Measurements from ENCODE around the gene PLPPR2. TPM values are rescaled to one million over a fixed set of nuclear protein-coding genes. Genes with fewer than 3 reads are reported as not detected.
A peak's percentile ranks its signal among the peaks of the same experiment; 100 is the strongest.
"Not testable (repeated sequence)": the region's sequence is repeated elsewhere in the genome, so short reads cannot be mapped to it uniquely, and the experiment has no call there.

The PLPPR2 gene
- total RNA-seq, 1 donor, result 8.1 TPM

DNA sequence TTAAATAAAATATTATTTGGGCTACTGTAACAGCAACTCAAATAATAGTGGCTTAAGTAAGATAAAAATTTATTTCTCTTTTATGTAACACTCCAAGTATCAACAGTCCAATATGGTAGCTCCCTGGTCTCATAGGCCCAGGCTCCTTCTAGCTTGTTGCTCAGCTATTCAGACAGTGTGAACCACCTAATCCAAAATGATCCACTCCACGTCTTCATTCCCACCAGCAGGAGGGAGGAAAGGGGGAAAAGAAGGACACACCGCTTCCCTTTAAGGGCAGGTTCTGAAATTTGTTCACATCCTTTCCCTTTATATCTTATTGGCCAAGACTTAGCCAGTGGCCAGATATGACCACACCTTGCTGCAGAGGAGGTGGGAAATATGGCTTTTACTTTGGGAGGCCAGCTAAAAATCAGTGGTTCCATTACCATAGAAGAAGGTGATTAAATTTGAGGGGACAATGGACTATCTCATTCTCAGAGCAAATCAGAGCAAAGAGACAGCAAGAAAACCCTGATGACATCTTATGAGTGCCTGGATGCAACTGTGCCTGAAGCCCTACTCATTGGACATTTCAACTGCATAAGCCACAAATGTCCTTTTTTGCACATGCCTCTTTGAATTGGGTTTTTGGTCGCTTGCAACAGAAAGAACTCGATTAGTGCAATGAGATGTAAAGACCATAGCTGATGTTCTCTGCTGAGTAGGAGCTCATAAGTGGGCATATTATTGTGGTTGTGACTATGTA lies 35.9 kb downstream of the PLPPR2 start:
- DNase-seq (ENCODE audit: low read depth in 2 of 3, low spot score in 2 of 3), result no peak

DNA sequence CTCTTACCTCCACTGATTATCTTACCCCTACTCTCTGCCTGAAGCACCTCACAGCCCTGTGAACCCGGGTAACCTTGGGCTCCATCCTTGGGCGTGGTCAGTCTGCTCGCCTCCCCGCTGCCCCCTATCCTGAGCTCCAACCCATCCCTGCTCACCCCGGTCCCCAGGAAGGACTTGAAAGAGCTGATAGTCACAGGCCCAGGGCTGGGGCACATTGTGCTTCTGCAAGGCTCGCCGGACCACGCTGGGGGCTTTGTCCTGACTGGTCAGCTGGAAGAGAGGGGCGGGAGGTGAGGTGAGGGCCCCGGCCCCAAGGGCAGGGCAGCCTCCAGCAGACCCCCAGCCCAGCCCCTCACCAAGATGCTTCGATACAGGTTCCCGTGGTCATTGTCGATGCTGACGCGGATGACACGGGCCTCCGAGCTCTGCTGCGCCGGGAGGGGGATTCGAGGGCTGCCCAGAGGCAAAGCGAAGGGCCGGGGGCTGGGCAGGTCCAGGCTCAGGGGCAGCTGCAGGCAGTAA lies 41.9 kb downstream of the PLPPR2 start:
- DNase-seq (ENCODE audit: low read depth in 2 of 3, low spot score in 2 of 3), result no peak

DNA sequence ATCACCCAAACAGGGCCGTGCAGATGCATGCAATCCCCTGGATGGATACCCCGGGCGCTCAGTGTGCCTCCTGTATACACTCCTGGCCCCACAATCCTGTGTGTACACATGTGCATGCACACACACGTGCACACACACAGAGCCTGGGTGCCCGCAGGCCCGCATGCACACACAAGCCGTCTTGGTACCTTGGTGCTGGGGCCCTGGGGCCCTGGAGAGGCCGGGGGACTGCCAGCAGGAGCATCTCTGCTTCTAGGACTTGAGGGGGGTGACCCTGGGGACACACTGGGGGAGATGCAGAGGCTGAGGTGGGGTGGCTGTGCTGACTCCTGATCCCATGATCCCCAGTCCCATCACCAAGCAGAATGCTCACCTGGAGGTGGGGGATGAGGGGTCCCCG lies 44.4 kb downstream of the PLPPR2 start:
- DNase-seq (ENCODE audit: low read depth in 2 of 3, low spot score in 2 of 3), result no peak

DNA sequence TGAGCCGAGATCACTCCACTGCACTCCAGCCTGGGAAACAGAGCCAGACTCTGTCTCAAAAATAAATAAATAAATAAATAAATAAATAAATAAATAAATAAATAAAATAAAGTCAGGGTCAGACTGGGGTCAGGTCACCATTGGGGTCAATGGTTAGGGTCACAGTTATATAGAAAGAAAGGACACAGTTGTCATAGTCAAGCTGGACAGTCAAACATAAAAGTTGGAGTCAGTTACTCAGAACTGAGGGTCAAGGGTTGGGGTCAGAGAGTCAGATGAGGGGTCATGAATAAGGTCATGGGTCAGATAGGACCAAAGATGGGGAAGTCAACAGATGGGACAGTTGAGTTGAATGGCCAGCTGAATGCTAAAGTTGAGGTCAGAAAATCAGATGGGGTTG lies 45.6 kb downstream of the PLPPR2 start:
- no peak for DNase-seq (ENCODE audit: low read depth in 2 of 3, low spot score in 2 of 3)

DNA sequence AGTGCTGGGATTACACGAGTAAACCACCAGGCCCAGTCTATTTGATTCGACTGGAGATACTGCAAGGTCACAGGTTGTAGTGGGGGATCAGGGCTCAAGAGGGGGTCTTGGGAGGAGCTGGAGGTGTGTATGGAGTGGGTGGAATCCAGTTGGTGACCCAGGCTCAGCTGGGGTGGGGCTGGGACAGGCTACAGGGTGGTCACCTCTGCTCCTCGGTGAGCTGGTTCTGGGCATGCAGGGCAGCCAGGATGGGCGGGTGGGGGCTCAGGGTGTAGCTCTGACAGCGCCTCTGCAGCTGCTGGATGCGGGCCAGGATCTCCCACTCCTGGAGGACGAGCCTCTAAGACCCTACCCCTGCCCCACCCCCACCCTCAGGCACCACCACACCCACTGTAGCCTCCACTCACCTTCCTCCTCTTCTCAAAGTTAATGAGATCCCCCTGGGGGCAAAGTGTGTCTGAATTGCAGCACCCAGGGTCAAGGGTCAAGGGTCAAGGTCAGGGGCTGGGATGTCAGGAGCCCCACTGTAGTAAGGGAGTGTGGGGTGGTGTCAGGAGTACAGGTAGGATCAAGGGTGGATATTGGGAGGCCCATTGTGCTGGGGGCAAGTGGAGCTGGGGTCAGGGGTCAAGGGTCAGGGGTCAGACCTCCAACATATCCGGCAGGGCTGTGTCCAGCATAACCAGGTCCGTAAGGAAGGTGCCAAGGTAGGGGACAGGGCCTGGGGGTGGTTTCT lies 46.7 kb downstream of the PLPPR2 start:
- no peak for DNase-seq (ENCODE audit: low read depth in 2 of 3, low spot score in 2 of 3)

DNA sequence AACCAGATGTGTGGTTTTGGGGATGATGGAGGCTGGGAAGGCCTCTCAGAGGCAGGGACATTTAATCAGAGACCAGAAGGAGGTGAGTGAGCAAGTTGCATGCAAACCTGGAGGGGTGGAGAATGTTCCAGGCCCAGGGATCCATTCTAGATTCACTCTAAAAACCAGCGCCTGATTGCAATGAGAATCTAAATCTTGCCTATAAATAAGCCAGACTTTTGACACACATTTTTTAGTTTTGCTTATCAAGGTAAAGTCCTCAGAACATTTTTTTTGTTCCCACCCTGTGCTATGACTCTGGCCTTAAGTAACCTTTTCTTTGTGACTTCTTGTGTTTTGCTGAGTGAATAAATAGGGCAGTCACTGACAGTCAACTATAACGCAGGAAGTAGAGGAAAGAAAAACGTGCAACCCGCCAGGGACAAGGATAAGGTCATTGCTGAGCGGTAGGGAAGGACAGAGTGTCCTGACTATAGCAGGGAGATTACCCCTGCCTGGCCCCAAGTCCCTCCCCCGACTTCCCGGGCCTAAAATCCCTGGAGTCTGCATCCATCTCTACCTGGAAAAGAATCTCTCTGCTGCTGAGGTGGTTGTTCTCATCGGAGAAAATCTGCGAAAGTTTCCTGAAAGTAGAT lies 49.5 kb downstream of the PLPPR2 start:
- DNase-seq (ENCODE audit: low read depth in 2 of 3, low spot score in 2 of 3), result no peak

DNA sequence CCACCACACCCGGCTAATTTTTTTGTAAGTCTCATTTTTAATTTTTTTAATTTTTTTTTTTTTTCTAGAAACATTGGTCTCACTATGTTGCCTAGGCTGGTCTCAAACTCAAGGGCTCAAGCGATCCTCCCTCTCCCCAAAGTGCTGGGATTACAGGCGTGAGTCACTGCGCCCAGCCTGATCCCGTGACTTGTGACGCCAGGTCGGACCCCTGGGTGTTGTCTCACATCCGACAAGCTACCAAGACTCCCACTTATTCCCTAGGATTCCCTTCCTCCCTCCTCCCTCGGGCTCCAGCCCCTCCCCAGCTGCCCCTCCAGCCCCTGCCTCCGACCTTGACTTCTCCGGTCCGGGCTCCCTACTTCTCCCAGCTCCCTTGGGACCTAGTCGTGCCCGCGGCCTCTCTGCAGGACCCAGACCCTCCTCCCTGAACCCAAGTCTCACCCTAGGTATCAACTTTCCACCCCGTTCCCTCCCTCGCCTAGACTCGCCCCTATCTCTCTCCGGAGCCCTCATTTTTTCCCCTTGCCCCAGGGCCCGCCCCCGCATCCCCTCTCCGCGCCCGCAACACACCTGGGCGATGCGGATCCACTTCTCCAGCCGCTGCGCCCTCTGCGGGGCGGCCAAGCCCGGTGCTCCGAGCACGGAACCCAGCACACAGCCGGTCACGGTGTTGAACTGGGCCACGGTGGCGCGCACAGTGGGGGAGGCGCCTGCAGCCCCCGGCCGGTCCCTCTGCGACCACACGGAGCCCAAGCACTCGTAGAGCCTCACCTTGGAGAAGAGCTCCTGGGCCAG lies 50.8 kb downstream of the PLPPR2 start:
- DNase-seq (ENCODE audit: low read depth in 2 of 3, low spot score in 2 of 3), result peak in 2 of 3 donors; percentile 21 to 33

DNA sequence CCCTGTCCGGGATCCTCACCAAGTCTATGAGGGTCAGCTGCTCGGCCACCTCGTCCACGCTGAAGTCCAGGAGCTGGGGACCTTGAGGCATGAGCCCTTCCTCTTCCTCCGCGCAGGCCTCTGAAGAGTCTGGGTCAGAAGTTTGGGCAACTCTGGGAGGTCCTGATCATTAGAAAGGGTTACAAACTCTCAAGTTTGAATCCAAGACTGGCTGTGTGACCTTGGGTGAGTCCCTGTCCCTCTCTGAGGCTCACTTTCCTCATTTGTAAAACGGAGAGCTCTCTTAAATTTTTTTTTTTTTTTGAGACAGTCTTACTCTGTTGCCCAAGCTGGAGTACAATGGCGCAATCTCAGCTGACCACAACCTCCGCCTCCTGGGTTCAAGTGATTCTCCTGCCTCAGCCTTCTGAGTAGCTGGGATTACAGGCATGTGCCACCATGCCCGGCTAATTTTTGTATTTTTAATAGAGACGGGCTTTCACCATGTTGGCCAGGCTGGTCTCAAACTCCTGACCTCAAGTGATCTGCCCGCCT lies 51.5 kb downstream of the PLPPR2 start:
- DNase-seq (ENCODE audit: low read depth in 2 of 3, low spot score in 2 of 3), result not testable (repeated sequence)

DNA sequence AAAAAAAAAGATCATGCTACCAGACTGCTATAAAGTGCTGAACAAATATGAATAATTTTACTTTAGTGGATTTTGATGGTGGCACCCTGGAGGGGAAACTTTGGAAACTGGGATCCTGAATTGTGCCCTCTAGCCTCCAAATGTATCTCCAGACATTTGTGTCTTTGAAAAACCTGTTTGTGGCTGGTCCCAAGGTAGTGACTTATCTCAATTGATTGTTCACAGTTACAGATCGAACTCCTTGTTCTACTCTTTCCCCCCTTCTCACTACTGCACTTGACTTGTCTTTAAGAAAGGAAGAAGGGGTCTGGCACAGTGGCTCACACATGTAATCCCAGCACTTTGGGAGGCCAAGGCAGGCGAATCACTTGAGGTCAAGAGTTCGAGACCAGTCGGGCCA lies 53.4 kb downstream of the PLPPR2 start:
- DNase-seq (ENCODE audit: low read depth in 2 of 3, low spot score in 2 of 3), result no peak

DNA sequence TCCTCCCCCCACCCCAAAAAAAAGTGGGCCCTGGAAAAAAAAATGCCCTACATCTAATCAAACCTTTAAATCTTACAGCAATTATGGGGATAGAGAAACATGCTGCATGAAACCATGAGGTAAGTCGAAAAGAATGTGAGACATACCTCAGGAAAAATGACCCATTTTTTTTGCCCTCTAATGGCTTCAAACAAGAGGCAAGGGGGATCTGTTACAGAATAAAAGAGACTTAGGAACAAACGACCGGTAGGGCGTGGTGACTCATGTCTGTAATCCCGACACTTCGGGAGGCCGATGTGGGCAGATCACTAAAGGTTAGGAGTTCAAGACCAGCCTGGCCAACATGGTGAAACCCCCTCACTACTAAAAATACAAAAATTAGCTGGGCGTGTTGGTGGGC lies 55.5 kb downstream of the PLPPR2 start:
- no peak for DNase-seq (ENCODE audit: low read depth in 2 of 3, low spot score in 2 of 3)

DNA sequence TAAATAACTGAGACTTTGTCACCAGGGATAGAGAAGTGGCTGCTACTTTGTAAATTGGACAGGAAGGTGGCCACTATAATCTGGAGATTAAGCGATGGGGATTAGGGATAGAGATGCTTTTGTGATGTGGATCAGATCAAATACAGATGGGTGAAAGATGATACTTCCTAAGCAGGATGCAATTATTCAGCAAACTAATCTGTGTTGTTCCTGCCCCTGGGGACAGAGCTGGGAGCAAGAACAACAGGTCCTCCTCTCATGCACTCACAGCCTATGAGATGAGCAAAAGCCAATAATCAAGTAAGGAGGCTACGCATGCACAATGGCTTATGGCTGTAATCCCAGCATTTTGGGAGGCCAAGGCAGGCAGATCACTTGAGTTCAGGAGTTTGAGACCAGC lies 59.3 kb downstream of the PLPPR2 start:
- DNase-seq (ENCODE audit: low read depth in 2 of 3, low spot score in 2 of 3), result no peak

Small RNAs within 50 kb of the gene (small RNA-seq; reads per million reads assigned to genes)
- gene RF00019, result not detected

Other genes starting within 250 kb of the PLPPR2 start
- 6.7 TPM for gene SPC24, start 199.7 kb upstream of the PLPPR2 start, total RNA-seq
- gene KANK2, start 157.9 kb upstream of the PLPPR2 start, total RNA-seq, result 74.1 TPM
- not detected for gene ANGPTL8, start 115.8 kb upstream of the PLPPR2 start, total RNA-seq
- gene DOCK6, start 92.9 kb upstream of the PLPPR2 start, total RNA-seq, result 3.5 TPM
- under 0.01 TPM for gene TSPAN16, start 59.3 kb upstream of the PLPPR2 start, total RNA-seq
- 114 TPM for gene RAB3D, start 15.8 kb upstream of the PLPPR2 start, total RNA-seq
- gene TMEM205, start 9.2 kb upstream of the PLPPR2 start, total RNA-seq, result 187 TPM
- 14.8 TPM for gene CCDC159, start 8.9 kb upstream of the PLPPR2 start, total RNA-seq
- gene SWSAP1, start 19.2 kb downstream of the PLPPR2 start, total RNA-seq, result 4.6 TPM
- 21.8 TPM for gene EPOR, start 28.9 kb downstream of the PLPPR2 start, total RNA-seq
- gene RGL3, start 63.9 kb downstream of the PLPPR2 start, total RNA-seq, result not detected
- under 0.01 TPM for gene ODAD3, start 79.7 kb downstream of the PLPPR2 start, total RNA-seq
- gene PRKCSH, start 80.2 kb downstream of the PLPPR2 start, total RNA-seq, result 221 TPM
- gene ELAVL3, start 125.6 kb downstream of the PLPPR2 start, total RNA-seq, result 0.27 TPM
- 12.4 TPM for gene ZNF653, start 150.4 kb downstream of the PLPPR2 start, total RNA-seq
- 99.4 TPM for gene ECSIT, start 173.7 kb downstream of the PLPPR2 start, total RNA-seq
- under 0.01 TPM for gene CNN1, start 183.4 kb downstream of the PLPPR2 start, total RNA-seq
- 56.3 TPM for gene ELOF1, start 203.8 kb downstream of the PLPPR2 start, total RNA-seq
- gene ACP5, start 222.2 kb downstream of the PLPPR2 start, total RNA-seq, result 18.0 TPM
- 13.5 TPM for gene ZNF627, start 242.1 kb downstream of the PLPPR2 start, total RNA-seq